Measurements from ENCODE around the gene FLNA. TPM values are rescaled to one million over a fixed set of nuclear protein-coding genes. Genes with fewer than 3 reads are reported as not detected.

The FLNA gene
- total and polyA plus RNA-seq, 10 of the 15 experiments (the other 5 are each of a cell fraction or from before 2014, with no cell fraction given): 5.1 to 643 (median 171) TPM

DNA sequence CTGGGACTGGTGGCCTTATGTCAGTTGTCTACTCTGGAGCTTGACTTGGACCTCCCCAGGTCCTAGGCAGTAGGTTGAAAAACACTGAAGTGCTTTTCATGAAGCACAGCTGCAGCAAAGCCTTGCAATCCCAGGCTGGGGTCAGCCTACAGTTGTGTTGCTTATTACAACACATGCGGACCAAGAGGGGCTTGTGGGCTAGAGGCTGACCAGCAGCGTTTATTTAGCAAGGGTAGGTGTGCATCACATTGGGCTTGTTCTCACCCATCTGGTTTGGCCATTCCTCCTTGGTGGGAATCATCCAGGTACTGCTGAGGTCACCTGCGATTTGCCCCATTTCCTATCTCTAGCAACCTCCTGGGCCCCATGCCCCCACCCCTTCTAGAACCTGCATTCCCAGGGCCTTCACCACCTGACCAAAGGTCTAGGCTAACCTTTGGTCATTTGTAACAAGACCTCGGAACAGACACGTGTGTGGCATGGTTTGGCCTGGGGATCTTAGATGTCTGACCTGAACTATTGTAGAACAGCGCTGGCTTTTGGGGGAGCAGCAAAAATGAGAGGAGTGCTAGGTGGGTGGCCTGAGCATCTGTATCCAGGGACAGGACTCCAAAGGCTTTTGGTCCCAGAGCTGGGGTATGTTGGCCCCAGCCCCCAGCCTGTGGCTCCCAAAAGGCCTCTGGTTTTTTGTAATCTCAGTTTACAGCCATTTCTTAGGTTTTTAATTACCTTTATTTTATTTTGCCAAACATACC is 26.8 kb upstream of the FLNA start (continued):
- TF ChIP-seq BMI1 (IDR thresholded peaks at IDR 0.05; ENCODE audit: borderline replicate concordance) (0 out of 2 replicates have a peak, but pooled peaks have one; percentile 41), BACH1 (IDR thresholded peaks at IDR 0.05; ENCODE audit: borderline replicate concordance) (peak; percentile 87), CHD1 (IDR thresholded peaks at IDR 0.05; ENCODE audit: low read depth, low read length) (no peak), HDAC2 (IDR thresholded peaks at IDR 0.05) (no peak), CEBPB (IDR thresholded peaks at IDR 0.05; ENCODE audit: borderline replicate concordance in 1 of 2, low read depth in 2 of 2, low read length in 2 of 2) (0 out of 4 replicates have a peak, but pooled peaks of 1 of the 2 experiments have one; percentile 12), SP1 (IDR thresholded peaks at IDR 0.05; ENCODE audit: low read depth, low read length) (no peak), POLR2AphosphoS5 (IDR thresholded peaks at IDR 0.05; ENCODE audit: low read length) (peak; percentile 96), EP300 (IDR thresholded peaks at IDR 0.05; ENCODE audit: borderline replicate concordance in 1 of 2, control insufficient read depth in 1 of 2, low read depth in 2 of 2, low read length in 2 of 2) (no peak)
- TF ChIP-seq, protein P1, sequence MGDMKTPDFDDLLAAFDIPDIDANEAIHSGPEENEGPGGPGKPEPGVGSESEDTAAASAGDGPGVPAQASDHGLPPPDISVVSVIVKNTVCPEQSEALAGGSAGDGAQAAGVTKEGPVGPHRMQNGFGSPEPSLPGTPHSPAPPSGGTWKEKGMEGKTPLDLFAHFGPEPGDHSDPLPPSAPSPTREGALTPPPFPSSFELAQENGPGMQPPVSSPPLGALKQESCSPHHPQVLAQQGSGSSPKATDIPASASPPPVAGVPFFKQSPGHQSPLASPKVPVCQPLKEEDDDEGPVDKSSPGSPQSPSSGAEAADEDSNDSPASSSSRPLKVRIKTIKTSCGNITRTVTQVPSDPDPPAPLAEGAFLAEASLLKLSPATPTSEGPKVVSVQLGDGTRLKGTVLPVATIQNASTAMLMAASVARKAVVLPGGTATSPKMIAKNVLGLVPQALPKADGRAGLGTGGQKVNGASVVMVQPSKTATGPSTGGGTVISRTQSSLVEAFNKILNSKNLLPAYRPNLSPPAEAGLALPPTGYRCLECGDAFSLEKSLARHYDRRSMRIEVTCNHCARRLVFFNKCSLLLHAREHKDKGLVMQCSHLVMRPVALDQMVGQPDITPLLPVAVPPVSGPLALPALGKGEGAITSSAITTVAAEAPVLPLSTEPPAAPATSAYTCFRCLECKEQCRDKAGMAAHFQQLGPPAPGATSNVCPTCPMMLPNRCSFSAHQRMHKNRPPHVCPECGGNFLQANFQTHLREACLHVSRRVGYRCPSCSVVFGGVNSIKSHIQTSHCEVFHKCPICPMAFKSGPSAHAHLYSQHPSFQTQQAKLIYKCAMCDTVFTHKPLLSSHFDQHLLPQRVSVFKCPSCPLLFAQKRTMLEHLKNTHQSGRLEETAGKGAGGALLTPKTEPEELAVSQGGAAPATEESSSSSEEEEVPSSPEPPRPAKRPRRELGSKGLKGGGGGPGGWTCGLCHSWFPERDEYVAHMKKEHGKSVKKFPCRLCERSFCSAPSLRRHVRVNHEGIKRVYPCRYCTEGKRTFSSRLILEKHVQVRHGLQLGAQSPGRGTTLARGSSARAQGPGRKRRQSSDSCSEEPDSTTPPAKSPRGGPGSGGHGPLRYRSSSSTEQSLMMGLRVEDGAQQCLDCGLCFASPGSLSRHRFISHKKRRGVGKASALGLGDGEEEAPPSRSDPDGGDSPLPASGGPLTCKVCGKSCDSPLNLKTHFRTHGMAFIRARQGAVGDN (IDR thresholded peaks at IDR 0.05): no peak
- TF ChIP-seq, protein P2, sequence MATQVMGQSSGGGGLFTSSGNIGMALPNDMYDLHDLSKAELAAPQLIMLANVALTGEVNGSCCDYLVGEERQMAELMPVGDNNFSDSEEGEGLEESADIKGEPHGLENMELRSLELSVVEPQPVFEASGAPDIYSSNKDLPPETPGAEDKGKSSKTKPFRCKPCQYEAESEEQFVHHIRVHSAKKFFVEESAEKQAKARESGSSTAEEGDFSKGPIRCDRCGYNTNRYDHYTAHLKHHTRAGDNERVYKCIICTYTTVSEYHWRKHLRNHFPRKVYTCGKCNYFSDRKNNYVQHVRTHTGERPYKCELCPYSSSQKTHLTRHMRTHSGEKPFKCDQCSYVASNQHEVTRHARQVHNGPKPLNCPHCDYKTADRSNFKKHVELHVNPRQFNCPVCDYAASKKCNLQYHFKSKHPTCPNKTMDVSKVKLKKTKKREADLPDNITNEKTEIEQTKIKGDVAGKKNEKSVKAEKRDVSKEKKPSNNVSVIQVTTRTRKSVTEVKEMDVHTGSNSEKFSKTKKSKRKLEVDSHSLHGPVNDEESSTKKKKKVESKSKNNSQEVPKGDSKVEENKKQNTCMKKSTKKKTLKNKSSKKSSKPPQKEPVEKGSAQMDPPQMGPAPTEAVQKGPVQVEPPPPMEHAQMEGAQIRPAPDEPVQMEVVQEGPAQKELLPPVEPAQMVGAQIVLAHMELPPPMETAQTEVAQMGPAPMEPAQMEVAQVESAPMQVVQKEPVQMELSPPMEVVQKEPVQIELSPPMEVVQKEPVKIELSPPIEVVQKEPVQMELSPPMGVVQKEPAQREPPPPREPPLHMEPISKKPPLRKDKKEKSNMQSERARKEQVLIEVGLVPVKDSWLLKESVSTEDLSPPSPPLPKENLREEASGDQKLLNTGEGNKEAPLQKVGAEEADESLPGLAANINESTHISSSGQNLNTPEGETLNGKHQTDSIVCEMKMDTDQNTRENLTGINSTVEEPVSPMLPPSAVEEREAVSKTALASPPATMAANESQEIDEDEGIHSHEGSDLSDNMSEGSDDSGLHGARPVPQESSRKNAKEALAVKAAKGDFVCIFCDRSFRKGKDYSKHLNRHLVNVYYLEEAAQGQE (IDR thresholded peaks at IDR 0.05; ENCODE audit: low read depth, low read length): no peak
- TF ChIP-seq, protein P3, sequence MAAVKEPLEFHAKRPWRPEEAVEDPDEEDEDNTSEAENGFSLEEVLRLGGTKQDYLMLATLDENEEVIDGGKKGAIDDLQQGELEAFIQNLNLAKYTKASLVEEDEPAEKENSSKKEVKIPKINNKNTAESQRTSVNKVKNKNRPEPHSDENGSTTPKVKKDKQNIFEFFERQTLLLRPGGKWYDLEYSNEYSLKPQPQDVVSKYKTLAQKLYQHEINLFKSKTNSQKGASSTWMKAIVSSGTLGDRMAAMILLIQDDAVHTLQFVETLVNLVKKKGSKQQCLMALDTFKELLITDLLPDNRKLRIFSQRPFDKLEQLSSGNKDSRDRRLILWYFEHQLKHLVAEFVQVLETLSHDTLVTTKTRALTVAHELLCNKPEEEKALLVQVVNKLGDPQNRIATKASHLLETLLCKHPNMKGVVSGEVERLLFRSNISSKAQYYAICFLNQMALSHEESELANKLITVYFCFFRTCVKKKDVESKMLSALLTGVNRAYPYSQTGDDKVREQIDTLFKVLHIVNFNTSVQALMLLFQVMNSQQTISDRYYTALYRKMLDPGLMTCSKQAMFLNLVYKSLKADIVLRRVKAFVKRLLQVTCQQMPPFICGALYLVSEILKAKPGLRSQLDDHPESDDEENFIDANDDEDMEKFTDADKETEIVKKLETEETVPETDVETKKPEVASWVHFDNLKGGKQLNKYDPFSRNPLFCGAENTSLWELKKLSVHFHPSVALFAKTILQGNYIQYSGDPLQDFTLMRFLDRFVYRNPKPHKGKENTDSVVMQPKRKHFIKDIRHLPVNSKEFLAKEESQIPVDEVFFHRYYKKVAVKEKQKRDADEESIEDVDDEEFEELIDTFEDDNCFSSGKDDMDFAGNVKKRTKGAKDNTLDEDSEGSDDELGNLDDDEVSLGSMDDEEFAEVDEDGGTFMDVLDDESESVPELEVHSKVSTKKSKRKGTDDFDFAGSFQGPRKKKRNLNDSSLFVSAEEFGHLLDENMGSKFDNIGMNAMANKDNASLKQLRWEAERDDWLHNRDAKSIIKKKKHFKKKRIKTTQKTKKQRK (IDR thresholded peaks at IDR 0.05; ENCODE audit: low read depth, low read length): no peak
- TF ChIP-seq, protein P4, sequence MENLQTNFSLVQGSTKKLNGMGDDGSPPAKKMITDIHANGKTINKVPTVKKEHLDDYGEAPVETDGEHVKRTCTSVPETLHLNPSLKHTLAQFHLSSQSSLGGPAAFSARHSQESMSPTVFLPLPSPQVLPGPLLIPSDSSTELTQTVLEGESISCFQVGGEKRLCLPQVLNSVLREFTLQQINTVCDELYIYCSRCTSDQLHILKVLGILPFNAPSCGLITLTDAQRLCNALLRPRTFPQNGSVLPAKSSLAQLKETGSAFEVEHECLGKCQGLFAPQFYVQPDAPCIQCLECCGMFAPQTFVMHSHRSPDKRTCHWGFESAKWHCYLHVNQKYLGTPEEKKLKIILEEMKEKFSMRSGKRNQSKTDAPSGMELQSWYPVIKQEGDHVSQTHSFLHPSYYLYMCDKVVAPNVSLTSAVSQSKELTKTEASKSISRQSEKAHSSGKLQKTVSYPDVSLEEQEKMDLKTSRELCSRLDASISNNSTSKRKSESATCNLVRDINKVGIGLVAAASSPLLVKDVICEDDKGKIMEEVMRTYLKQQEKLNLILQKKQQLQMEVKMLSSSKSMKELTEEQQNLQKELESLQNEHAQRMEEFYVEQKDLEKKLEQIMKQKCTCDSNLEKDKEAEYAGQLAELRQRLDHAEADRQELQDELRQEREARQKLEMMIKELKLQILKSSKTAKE (IDR thresholded peaks at IDR 0.05; ENCODE audit: low read depth, poor library complexity, severe bottlenecking): no peak

Data from GM12878 (cell line).